ENCODE data around the gene ZBTB47.

GRCh38 chr3:42689421-42690014 lies 36.0 kb downstream of the ZBTB47 start:
- TF ChIP-seq POLR2A (IDR thresholded peaks at IDR 0.05; ENCODE audit: low read depth, low read length): no peak
- TF ChIP-seq POLR2AphosphoS5 (IDR thresholded peaks at IDR 0.05; ENCODE audit: low read depth, low read length): no peak
- TF ChIP-seq TAF1 (IDR thresholded peaks at IDR 0.05; ENCODE audit: borderline replicate concordance, low read depth, low read length): no peak
